Upper lobe of right lung (tissue), 1 donor: ENCODE measurements around the gene SNX7. TPM values are rescaled to one million over a fixed set of nuclear protein-coding genes. Genes with fewer than 3 reads are reported as not detected.

ENCODE experiments used
- ATAC-seq: fragments of 200-7000 bp; cut with Tn5 transposase; one replicate; pipeline ENCODE4 v1.9.1; 2020; ENCODE audit warnings: mild to moderate bottlenecking, moderate library complexity
- DNase-seq: peaks from one replicate; pipeline ENCODE4 v3.0.0-alpha.2; 2020
- H3K27ac ChIP-seq: fragments of 200-600 bp; one replicate; pipeline ENCODE4 v1.8.0; 2022
- H3K27me3 ChIP-seq: fragments of 200-600 bp; one replicate; pipeline ENCODE4 v1.8.0; 2022; ENCODE audit warnings: mild to moderate bottlenecking
- H3K36me3 ChIP-seq: fragments of 200-600 bp; one replicate; pipeline ENCODE4 v1.8.0; 2022
- H3K4me1 ChIP-seq: fragments of 200-600 bp; one replicate; pipeline ENCODE4 v1.8.0; 2022
- H3K4me3 ChIP-seq: fragments of 200-600 bp; one replicate; pipeline ENCODE4 v1.8.0; 2022; ENCODE audit warnings: mild to moderate bottlenecking
- H3K9me3 ChIP-seq: fragments of 200-600 bp; one replicate; pipeline ENCODE4 v1.8.0; 2022
- CTCF ChIP-seq: fragments of 200-600 bp; IDR thresholded peaks from one replicate; pipeline ENCODE4 v1.8.0; 2022; ENCODE audit warnings: antibody characterized with exemption
- intact Hi-C: fragments of 100-400 bp; cut with DNase I; formaldehyde crosslinking; loops from one replicate; pipeline ENCODE4 v1.11.0; 2022
- total RNA-seq: library from RNA; stranded (reverse); fragmentation: NEBNext Ultra II Directional; extraction: Animal tissue kit (Norgen Biotek cat#: 25700); gene quantifications from one replicate; pipeline ENCODE4 v1.2.1, GENCODE V29; 2021
- donor health status: DM: no; HTN: yes; CAD: no; lungs with severe emphysema.

SNX7 gene
- total RNA-seq, 1 donor from 2014 or later: 14.8 TPM

GRCh38 chr1:98705591-98705990 is 44.1 kb downstream of the SNX7 start:
- ATAC-seq: no peak
- intact Hi-C loops: no loop called here

GRCh38 chr1:98706173-98706843 is 44.8 kb downstream of the SNX7 start:
- intact Hi-C loops: no loop called here
- DNase-seq (no peak), ATAC-seq (no peak)
- TF ChIP-seq CTCF: no peak
- H3K36me3 ChIP-seq: no peaks in the 10 kb centered on the region
- H3K4me1 ChIP-seq: no peaks in the 10 kb centered on the region
- no peaks in the 10 kb centered on the region for H3K27me3 ChIP-seq
- H3K9me3 ChIP-seq: no peaks in the 10 kb centered on the region
- no peak overlapping the region for H3K4me3 ChIP-seq
- H3K27ac ChIP-seq: no peak overlapping the region

More at GRCh38 chr1:98705591-98705990, 44.1 kb downstream of the SNX7 start:
- TF ChIP-seq CTCF: no peak
- H3K27ac ChIP-seq: no peak overlapping the region
- no peaks in the 10 kb centered on the region for H3K9me3 ChIP-seq
- DNase-seq: no peak
- no peaks in the 10 kb centered on the region for H3K27me3 ChIP-seq
- H3K4me3 ChIP-seq: no peak overlapping the region
- no peaks in the 10 kb centered on the region for H3K4me1 ChIP-seq
- H3K36me3 ChIP-seq: no peaks in the 10 kb centered on the region

GRCh38 chr1:98707556-98707955 is 46.0 kb downstream of the SNX7 start:
- Histone ChIP-seq H3K27me3 (no peaks in the 10 kb centered on the region), H3K36me3 (no peaks in the 10 kb centered on the region), H3K9me3 (no peaks in the 10 kb centered on the region), H3K4me3 (no peak overlapping the region), H3K4me1 (no peaks in the 10 kb centered on the region), H3K27ac (no peak overlapping the region)
- intact Hi-C loops: no loop called here
- no peak for DNase-seq
- no peak for TF ChIP-seq CTCF
- no peak for ATAC-seq

GRCh38 chr1:98709906-98710305 is 48.4 kb downstream of the SNX7 start:
- TF ChIP-seq CTCF: no peak
- ATAC-seq (no peak), DNase-seq (no peak)
- no peaks in the 10 kb centered on the region for H3K4me1 ChIP-seq
- intact Hi-C loops: no loop called here
- H3K27me3 ChIP-seq: no peaks in the 10 kb centered on the region
- H3K9me3 ChIP-seq: no peaks in the 10 kb centered on the region
- no peak overlapping the region for H3K27ac ChIP-seq
- no peak overlapping the region for H3K4me3 ChIP-seq
- no peaks in the 10 kb centered on the region for H3K36me3 ChIP-seq

- Histone ChIP-seq H3K27ac (no peak overlapping the region), H3K9me3 (no peaks in the 10 kb centered on the region), H3K4me3 (no peak overlapping the region), H3K4me1 (no peaks in the 10 kb centered on the region), H3K36me3 (no peaks in the 10 kb centered on the region), H3K27me3 (no peaks in the 10 kb centered on the region)
- ATAC-seq (no peak), DNase-seq (no peak)
- intact Hi-C loops: no loop called here
- no peak for TF ChIP-seq CTCF
Measured at GRCh38 chr1:98723574-98723973, 62.1 kb downstream of the SNX7 start.
